WERI-Rb-1 (cell line): Measurements from ENCODE around the gene ATF7.
A peak's percentile ranks its signal among the peaks of the same experiment; 100 is the strongest.

Source experiments
- DNase-seq: peaks from one replicate; pipeline ENCODE4 v3.0.0-alpha.2; 2020
- H3K27ac ChIP-seq: fragments of 250-450 bp; sonication (Bioruptor Pico); 2 replicates; pipeline ENCODE4 v1.5.1; 2020; ENCODE audit warnings: mild to moderate bottlenecking, moderate library complexity
- H3K27me3 ChIP-seq: fragments of 250-450 bp; sonication (Bioruptor Pico); 2 replicates; pipeline ENCODE4 v1.5.1; 2021; ENCODE audit warnings: mild to moderate bottlenecking, low read depth, moderate library complexity; ENCODE audit not compliant: insufficient read depth, severe bottlenecking
- H3K36me3 ChIP-seq: fragments of 250-450 bp; sonication (Bioruptor Pico); 2 replicates; pipeline ENCODE4 v1.5.1; 2020; ENCODE audit warnings: mild to moderate bottlenecking, moderate library complexity
- H3K4me3 ChIP-seq: 2 replicates; pipeline ENCODE4 v1.5.1; 2011; ENCODE audit warnings: low read depth, mild to moderate bottlenecking, control low read depth, low read length
- H3K9me3 ChIP-seq: fragments of 250-450 bp; sonication (Bioruptor Pico); 2 replicates; pipeline ENCODE4 v1.5.1; 2021; ENCODE audit warnings: mild to moderate bottlenecking, moderate library complexity; ENCODE audit not compliant: severe bottlenecking
- TF ChIP-seq, protein P1 (sequence below): IDR thresholded peaks from 2 replicates; pipeline ENCODE4 v1.5.1; 2011; ENCODE audit warnings: low read depth, mild to moderate bottlenecking, control low read depth, inconsistent platforms, low read length

ATF7 gene

DNA sequence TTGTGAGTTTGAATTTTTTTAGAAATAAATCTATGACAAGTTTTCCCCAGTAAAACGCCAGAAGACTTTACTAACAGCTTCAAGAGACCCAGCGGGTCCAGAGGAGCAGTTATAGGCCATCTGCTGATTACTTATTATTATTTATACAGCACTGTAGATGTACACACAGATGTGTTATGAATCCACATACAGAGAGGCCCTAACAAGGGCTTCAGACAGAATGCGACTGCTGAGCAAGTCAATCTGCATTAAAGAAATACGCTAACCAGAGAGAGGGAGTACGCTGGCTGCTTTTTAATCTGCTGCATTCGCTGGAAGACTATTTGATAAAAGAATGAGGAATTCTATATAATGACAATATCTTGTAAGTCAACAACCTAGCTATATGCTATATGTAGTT is 32.5 kb downstream of the ATF7 start:
- H3K27ac ChIP-seq = no peak overlapping the region
- no peak for DNase-seq
- H3K27me3 ChIP-seq = no peaks in the 10 kb centered on the region
- no peak overlapping the region for H3K4me3 ChIP-seq
- no peaks in the 10 kb centered on the region for H3K9me3 ChIP-seq
- no peaks in the 10 kb centered on the region for H3K36me3 ChIP-seq
- TF ChIP-seq, protein P1, sequence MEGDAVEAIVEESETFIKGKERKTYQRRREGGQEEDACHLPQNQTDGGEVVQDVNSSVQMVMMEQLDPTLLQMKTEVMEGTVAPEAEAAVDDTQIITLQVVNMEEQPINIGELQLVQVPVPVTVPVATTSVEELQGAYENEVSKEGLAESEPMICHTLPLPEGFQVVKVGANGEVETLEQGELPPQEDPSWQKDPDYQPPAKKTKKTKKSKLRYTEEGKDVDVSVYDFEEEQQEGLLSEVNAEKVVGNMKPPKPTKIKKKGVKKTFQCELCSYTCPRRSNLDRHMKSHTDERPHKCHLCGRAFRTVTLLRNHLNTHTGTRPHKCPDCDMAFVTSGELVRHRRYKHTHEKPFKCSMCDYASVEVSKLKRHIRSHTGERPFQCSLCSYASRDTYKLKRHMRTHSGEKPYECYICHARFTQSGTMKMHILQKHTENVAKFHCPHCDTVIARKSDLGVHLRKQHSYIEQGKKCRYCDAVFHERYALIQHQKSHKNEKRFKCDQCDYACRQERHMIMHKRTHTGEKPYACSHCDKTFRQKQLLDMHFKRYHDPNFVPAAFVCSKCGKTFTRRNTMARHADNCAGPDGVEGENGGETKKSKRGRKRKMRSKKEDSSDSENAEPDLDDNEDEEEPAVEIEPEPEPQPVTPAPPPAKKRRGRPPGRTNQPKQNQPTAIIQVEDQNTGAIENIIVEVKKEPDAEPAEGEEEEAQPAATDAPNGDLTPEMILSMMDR = no peak

- Histone ChIP-seq H3K9me3 (no peaks in the 10 kb centered on the region), H3K36me3 (no peaks in the 10 kb centered on the region), H3K27me3 (no peaks in the 10 kb centered on the region), H3K4me3 (no peak overlapping the region), H3K27ac (no peak overlapping the region)
- no peak for DNase-seq
- TF ChIP-seq, protein P1 = no peak
Observed at GRCh38 chr12:53593031-53593430, 33.2 kb downstream of the ATF7 start.

- DNase-seq = no peak
- TF ChIP-seq, protein P1 = no peak
- no peak overlapping the region for H3K27ac ChIP-seq
Observed at GRCh38 chr12:53592426-53592825, 33.8 kb downstream of the ATF7 start.

DNA sequence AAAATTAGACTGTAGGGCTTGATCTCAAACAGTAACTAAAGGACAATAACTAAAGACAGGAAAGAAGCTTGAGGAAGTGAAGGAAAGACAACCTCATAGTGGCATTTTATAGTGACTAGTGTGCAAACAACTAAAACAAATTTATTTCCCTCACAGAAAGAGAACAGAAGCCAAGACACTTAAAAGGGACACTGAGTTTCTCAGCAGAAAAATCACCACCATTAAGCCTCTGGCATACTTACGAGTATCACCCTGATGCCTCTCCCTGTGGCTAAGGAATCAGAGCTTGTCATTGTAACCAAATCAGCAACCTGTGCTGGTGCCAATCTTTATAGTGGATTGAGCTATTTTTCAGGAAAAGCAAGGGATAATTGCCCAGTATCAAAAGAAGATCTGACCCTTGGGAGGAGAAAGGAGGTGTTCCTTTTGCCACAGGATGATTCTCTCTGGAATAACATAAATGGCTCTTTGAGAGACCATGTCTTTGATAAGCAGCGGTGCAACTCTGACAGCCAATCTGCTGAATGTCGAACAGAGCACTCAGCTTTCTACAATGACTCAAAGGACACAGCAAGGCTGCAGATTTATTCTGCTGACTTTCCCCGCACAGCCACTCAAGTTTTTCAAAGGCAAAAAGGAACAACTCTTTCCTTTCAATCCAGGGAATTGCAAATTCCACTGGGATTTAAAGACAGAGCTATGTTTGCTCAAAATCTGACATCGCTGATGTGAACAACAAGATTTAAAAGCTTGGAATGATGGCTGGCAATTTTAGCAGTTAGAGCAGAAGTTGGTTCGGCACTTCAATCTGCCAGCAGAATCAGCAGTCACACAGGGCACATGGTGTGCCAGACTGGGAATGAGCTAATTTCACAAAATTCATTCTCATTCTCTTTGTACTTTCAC is 34.6 kb downstream of the ATF7 start:
- Histone ChIP-seq H3K27me3 (no peaks in the 10 kb centered on the region), H3K9me3 (no peaks in the 10 kb centered on the region), H3K27ac (peak overlapping the region; percentile 16; the same call in 1 of the 2 replicates), H3K4me3 (no peak overlapping the region), H3K36me3 (no peaks in the 10 kb centered on the region)
- no peak for DNase-seq
- TF ChIP-seq, protein P1 = no peak

More at GRCh38 chr12:53592426-53592825, 33.8 kb downstream of the ATF7 start:
- H3K4me3 ChIP-seq = no peak overlapping the region
- H3K27me3 ChIP-seq = no peaks in the 10 kb centered on the region
- H3K9me3 ChIP-seq = no peaks in the 10 kb centered on the region
- no peaks in the 10 kb centered on the region for H3K36me3 ChIP-seq

GRCh38 chr12:53590652-53591051 is 35.5 kb downstream of the ATF7 start:
- Histone ChIP-seq H3K4me3 (no peak overlapping the region), H3K27ac (no peak overlapping the region), H3K36me3 (no peaks in the 10 kb centered on the region), H3K27me3 (no peaks in the 10 kb centered on the region), H3K9me3 (no peaks in the 10 kb centered on the region)
- DNase-seq = no peak
- TF ChIP-seq, protein P1 = no peak

DNA sequence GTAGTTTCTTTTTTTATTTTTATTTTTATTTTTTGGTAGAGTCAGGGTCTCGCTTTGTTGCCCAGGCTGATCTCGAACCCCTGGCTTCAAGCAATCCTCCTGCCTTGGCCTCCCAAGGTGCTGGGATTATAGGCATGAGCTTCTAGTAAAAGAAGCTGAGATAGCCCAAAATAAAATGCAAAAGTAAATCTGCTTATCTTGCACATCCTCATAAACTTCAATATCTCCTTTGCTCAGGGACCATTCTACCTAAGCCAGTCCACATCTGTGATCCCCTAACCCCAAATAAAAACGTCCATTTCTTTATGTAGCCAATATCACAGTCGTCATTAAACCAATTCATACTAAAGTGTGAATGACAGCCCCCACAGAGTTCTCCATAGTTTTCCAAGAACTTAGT is 36.3 kb downstream of the ATF7 start:
- no peak for DNase-seq
- no peaks in the 10 kb centered on the region for H3K36me3 ChIP-seq
- no peak overlapping the region for H3K27ac ChIP-seq
- H3K9me3 ChIP-seq = no peaks in the 10 kb centered on the region
- TF ChIP-seq, protein P1 = no peak
- no peaks in the 10 kb centered on the region for H3K27me3 ChIP-seq
- H3K4me3 ChIP-seq = no peak overlapping the region
